Measurements from ENCODE around the gene RNF31. TPM values are rescaled to one million over a fixed set of nuclear protein-coding genes. Genes with fewer than 3 reads are reported as not detected.
"Not testable (repeated sequence)": the region's sequence is repeated elsewhere in the genome, so short reads cannot be mapped to it uniquely, and the experiment has no call there.

The RNF31 gene
- total RNA-seq, 1 donor from 2014 or later: 25.8 TPM

GRCh38 chr14:24195186-24196070 lies 48.1 kb downstream of the RNF31 start, which contains the start of gene TM9SF1:
Gene TM9SF1 (minus strand): TSS chr14:24195441. CDS start chr14:24195019, 422 bp downstream.
- peaks cover 6% of the 10 kb centered on the region for H3K36me3 ChIP-seq (ENCODE audit: control insufficient read depth, insufficient read depth, low read length)
- no peak for TF ChIP-seq CTCF (IDR thresholded peaks at IDR 0.05; ENCODE audit: insufficient read depth, low read length, severe bottlenecking)
- DNase-seq (ENCODE audit: low read depth) (peak; percentile 69), FAIRE-seq (no peak)
- no peaks in the 10 kb centered on the region for H3K27me3 ChIP-seq (ENCODE audit: control insufficient read depth, insufficient read depth, low read length)
- peak within 1 kb of the TSS; percentile 75 for H3K4me3 ChIP-seq (ENCODE audit: low read depth, low read length)

- Histone ChIP-seq H3K36me3 (ENCODE audit: control insufficient read depth, insufficient read depth, low read length) (peaks cover 6% of the 10 kb centered on the region), H3K27me3 (ENCODE audit: control insufficient read depth, insufficient read depth, low read length) (no peaks in the 10 kb centered on the region), H3K4me3 (ENCODE audit: low read depth, low read length) (peak overlapping the region; percentile 75)
- peak; percentile 19 for DNase-seq (ENCODE audit: low read depth)
- FAIRE-seq: no peak
- no peak for TF ChIP-seq CTCF (IDR thresholded peaks at IDR 0.05; ENCODE audit: insufficient read depth, low read length, severe bottlenecking)
Observed at GRCh38 chr14:24196071-24197055, 49.1 kb downstream of the RNF31 start.

GRCh38 chr14:24197056-24197450 lies 49.8 kb downstream of the RNF31 start:
- TF ChIP-seq CTCF (IDR thresholded peaks at IDR 0.05; ENCODE audit: insufficient read depth, low read length, severe bottlenecking): no peak
- no peaks in the 10 kb centered on the region for H3K27me3 ChIP-seq (ENCODE audit: control insufficient read depth, insufficient read depth, low read length)
- DNase-seq (ENCODE audit: low read depth) (no peak), FAIRE-seq (no peak)
- H3K36me3 ChIP-seq (ENCODE audit: control insufficient read depth, insufficient read depth, low read length): peaks cover 8% of the 10 kb centered on the region
- no peak overlapping the region for H3K4me3 ChIP-seq (ENCODE audit: low read depth, low read length)

- H3K4me3 ChIP-seq (ENCODE audit: low read depth, low read length): no peak overlapping the region
- FAIRE-seq: no peak
- DNase-seq (ENCODE audit: low read depth): no peak
- no peak for TF ChIP-seq CTCF (IDR thresholded peaks at IDR 0.05; ENCODE audit: insufficient read depth, low read length, severe bottlenecking)
- H3K36me3 ChIP-seq (ENCODE audit: control insufficient read depth, insufficient read depth, low read length): peaks cover 2% of the 10 kb centered on the region
- no peaks in the 10 kb centered on the region for H3K27me3 ChIP-seq (ENCODE audit: control insufficient read depth, insufficient read depth, low read length)
Observed at GRCh38 chr14:24198814-24199524, 51.7 kb downstream of the RNF31 start.

- FAIRE-seq; H3K36me3 ChIP-seq (ENCODE audit: control insufficient read depth, insufficient read depth, low read length): not testable (repeated sequence)
Observed at GRCh38 chr14:24202538-24202937, 55.2 kb downstream of the RNF31 start.

GRCh38 chr14:24203249-24203886 lies 56.1 kb downstream of the RNF31 start:
- not testable (repeated sequence) for H3K27me3 ChIP-seq (ENCODE audit: control insufficient read depth, insufficient read depth, low read length); FAIRE-seq; H3K36me3 ChIP-seq (ENCODE audit: control insufficient read depth, insufficient read depth, low read length); DNase-seq (ENCODE audit: low read depth); H3K4me3 ChIP-seq (ENCODE audit: low read depth, low read length)

More at GRCh38 chr14:24202538-24202937, 55.2 kb downstream of the RNF31 start:
- not testable (repeated sequence) for DNase-seq (ENCODE audit: low read depth); H3K27me3 ChIP-seq (ENCODE audit: control insufficient read depth, insufficient read depth, low read length); H3K4me3 ChIP-seq (ENCODE audit: low read depth, low read length)

Data from bronchial epithelial cell (primary cell).